ENCODE results near the gene OXTR.
A peak's percentile ranks its signal among the peaks of the same experiment; 100 is the strongest.
"Not testable (repeated sequence)": the region's sequence is repeated elsewhere in the genome, so short reads cannot be mapped to it uniquely, and the experiment has no call there.

OXTR gene

DNA sequence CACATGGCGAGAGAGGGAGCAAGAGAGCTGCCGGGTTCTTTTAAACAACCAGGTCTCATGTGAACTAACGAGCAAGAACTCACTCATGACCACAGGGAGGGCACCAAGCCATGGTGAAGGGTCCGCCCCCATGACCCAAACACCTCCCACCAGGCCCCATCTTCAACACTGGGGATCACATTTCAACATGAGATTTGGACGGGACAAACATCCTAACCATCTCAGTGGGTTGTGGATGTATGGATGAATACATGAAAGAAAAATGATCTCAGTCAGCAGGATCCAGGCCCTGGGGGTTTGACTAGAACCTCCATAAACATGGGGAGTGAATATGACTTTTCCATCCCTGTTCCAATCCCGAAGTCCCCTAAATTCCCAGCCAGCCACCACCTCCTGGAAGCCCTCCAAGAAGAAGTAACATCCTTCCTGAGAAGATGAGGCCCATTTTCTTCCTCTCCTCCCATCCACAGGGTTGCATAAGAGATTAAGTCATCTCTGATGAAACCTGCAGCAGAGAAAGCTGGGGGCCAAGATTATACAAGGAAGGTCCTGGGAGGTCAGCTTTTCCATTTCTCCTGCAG, 26.3 kb downstream of the OXTR start:
- no peak for DNase-seq (ENCODE audit: extremely low read depth in 1 of 2, low read depth in 1 of 2)

DNA sequence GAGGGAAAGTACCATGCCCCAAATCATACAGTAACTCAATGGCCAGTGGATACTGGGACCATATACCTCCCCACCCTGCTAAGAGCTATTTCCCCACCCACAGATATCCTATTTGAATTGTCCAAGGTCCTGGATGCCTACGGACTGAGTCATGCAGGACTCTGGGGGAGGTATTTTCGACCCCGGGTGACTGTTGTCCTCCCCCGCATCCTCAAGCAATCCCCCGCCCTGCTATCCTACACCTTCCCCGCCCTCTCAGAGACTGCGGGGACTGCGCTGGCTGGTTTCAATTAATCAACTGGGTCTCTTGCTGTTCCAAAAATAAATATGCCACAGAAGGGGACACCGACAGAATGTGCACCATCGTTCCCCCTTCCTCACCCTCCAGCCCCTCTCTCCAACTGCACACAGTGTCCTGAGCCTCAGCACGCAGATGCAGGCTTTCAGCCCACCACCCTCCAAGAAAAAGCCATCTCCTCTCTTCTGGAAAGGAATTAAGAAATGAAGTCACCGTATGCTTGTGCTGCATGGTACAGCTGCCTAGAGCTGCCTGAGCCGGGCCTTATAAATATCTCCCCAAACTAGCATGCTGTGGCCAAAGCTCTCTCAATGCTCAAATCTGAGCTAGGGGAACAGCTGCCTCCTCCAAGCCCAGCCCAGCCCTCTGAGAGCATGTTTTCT, 27.7 kb downstream of the OXTR start:
- DNase-seq (ENCODE audit: extremely low read depth in 1 of 2, low read depth in 1 of 2): no peak

- peak in 1 of 2 donors; percentile 2 for DNase-seq (ENCODE audit: extremely low read depth in 1 of 2, low read depth in 1 of 2)
Observed at GRCh38 chr3:8739757-8740504, 29.5 kb downstream of the OXTR start.

GRCh38 chr3:8738639-8739038, 30.8 kb downstream of the OXTR start:
- DNase-seq (ENCODE audit: extremely low read depth in 1 of 2, low read depth in 1 of 2): no peak

GRCh38 chr3:8737823-8738222, 31.6 kb downstream of the OXTR start:
- DNase-seq (ENCODE audit: extremely low read depth in 1 of 2, low read depth in 1 of 2): no peak

DNA sequence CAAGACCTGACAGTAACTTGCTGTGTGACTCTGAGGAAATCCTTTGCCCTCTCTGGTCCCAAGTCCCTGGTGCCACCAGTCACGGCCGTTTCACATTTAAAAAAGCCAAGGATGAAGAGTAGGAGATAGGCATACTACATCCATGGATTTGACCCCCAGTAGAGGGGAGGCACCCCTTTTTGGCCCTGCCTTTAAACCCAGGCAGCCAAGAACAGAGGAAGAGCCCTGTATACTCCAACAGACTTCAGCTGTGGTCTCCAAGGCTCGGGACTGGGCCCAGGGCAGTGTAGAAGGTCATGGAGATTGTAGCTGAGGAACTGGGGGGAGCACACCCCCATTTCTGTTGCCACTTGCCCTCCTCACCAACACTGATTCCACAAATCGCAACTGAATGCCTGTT, 32.1 kb downstream of the OXTR start:
- DNase-seq (ENCODE audit: extremely low read depth in 1 of 2, low read depth in 1 of 2): no peak

- no peak for DNase-seq (ENCODE audit: extremely low read depth in 1 of 2, low read depth in 1 of 2)
Observed at GRCh38 chr3:8736436-8736835, 33.0 kb downstream of the OXTR start.

GRCh38 chr3:8734908-8735307, 34.5 kb downstream of the OXTR start:
- no peak for DNase-seq (ENCODE audit: extremely low read depth in 1 of 2, low read depth in 1 of 2)

- no peak for DNase-seq (ENCODE audit: extremely low read depth in 1 of 2, low read depth in 1 of 2)
Observed at GRCh38 chr3:8734137-8734878, 35.1 kb downstream of the OXTR start.

DNA sequence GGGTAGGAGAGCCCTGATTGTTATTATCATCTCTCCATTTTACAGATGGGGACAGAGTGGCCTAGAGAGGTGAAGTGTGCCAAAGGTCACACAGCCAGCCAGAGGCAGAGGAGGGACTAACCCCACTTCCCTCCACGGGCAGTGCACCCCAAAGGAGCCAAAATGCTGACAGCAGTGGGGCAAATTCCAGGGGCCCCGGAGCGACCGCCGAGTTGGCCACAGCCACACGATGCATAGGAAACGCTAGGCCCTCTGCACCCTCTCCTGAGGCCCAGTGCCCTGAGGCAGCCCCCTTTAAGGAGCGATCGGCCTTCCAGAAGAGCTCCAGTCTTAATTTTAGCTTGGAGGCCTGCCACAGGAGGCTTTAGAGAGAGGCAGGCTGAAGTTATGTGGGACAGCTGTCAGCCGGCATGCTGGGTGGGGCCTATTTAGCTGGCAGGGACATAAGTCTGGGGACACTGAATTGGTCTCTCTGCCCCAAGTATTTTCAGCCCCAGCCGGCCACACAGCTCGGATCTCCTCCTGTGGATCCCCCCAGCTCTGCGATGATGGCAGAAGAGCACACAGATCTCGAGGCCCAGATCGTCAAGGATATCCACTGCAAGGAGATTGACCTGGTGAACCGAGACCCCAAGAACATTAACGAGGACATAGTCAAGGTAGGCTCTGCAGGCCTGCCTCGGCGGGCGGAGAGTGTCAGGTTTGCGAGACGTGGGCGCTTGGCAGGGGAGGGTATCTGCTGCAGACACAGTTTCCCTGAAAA, 35.9 kb downstream of the OXTR start, which contains the start of gene CAV3:
Gene CAV3, plus strand, starts transcription at position 471 of the 763 bp plus-strand sequence. Its CDS starts 75 bp downstream, at position 546.
- DNase-seq (ENCODE audit: extremely low read depth in 1 of 2, low read depth in 1 of 2): no peak

GRCh38 chr3:8732413-8732812, 37.0 kb downstream of the OXTR start:
- DNase-seq (ENCODE audit: extremely low read depth in 1 of 2, low read depth in 1 of 2): no peak

DNA sequence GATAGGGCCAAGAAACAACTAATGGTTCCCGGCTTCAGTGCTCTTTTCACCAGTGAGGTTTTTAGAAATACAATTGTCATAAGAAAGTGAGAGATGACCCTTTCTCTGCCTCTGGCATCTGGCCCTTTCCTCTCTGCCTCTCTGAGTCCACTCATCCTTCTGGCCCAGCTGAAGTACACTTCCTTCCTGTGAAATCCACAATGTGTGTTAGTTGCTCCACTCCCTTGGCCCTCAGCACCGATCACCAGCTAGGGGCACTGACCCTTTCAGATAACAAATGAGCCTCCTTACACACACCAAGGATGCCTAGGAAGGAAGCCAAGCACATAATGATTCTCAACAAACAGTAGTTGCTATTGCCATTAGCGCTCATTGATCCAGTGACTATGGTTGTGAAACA, 38.8 kb downstream of the OXTR start:
- DNase-seq (ENCODE audit: extremely low read depth in 1 of 2, low read depth in 1 of 2): no peak

DNA sequence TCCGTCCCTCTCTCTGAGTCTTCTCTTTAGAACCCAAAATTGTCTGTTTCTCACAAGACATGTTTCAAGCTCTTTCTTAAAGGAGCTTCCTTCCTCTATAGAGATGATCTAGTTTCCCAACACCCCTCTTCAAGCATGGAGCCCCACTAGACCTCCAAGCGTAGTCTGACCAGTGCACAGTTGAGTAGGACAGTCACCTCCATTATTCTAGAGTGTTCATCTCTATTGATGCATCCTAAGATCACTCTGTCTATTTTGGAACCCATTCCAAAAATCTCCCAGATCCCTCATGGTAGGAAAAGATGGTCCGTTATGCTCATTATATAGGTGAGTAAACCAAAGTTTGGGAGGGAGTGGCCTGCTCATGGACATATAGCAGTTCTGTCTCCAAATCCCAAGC, 39.9 kb downstream of the OXTR start:
- no peak for DNase-seq (ENCODE audit: extremely low read depth in 1 of 2, low read depth in 1 of 2)

DNA sequence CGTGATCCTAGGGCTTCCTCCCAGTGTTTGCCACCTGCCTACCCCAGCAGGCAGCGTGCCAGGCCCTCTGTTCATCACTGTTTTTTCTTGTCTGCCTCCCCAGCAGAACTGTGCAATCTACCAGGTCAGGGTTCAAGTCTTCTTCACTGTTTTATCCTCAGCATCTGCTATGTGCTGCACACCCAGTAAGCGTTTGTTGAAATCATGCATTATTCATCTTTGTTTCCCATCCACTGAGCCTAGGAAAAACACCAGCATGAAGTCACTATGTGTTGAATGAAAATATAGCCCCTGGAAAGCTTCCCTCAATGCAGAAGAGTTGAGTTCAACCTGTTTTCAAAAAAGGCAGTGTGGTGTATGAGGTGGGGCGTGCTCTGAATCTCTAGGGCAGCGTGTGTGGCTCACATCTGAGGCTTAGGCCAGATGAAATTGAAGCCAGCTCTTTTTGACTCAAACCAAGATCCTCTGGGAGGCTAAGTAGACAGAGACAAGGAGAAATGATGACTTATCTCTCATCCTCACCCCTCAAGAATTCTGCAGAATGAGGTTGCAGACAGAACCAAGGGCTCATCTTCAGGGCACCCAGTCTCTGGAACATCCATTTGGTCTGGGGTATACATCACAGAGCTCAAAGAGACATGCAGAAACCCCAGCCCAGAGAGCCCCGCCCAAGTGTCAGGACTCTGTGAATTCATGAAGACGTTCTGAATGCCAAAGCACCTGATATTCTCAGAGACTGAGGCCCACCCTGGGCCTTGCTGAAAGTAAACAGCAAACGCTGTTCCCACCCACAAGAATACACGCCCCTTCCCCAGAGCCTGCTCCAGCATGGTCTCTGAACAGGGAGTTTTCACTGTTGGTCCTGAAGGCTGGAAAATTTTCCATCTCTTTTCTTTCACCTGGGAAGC, 41.6 kb downstream of the OXTR start:
- no peak for DNase-seq (ENCODE audit: extremely low read depth in 1 of 2, low read depth in 1 of 2)

GRCh38 chr3:8724108-8724752, 45.2 kb downstream of the OXTR start:
- DNase-seq (ENCODE audit: extremely low read depth in 1 of 2, low read depth in 1 of 2): no peak

- DNase-seq (ENCODE audit: extremely low read depth in 1 of 2, low read depth in 1 of 2): no peak
Observed at GRCh38 chr3:8723612-8724011, 45.8 kb downstream of the OXTR start.

DNA sequence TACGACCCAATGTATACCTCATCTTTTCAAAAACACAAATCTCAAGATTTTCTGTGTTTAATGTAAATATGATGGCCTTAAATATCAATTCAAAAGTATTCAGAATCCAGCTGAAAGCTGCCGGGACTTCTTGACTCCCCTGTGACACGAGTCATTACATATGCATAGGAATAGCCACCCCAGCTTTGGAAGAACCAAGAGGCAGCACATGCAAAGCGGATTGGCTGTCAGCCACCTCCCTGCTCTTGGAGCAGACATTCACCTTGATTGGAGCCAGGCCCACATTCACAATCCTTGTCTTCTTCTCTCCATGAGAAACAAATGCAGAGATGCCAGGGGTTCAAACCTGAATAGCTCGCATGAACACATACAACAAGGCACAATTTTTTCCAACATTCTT, 46.6 kb downstream of the OXTR start:
- no peak for DNase-seq (ENCODE audit: extremely low read depth in 1 of 2, low read depth in 1 of 2)

- not testable (repeated sequence) for DNase-seq (ENCODE audit: extremely low read depth in 1 of 2, low read depth in 1 of 2)
Observed at GRCh38 chr3:8715757-8716156, 53.7 kb downstream of the OXTR start.
